Liver (tissue), 9 donors: ENCODE measurements around the gene SPATS2. TPM values are rescaled to one million over a fixed set of nuclear protein-coding genes. Genes with fewer than 3 reads are reported as not detected.

Experiments used
- DNase-seq: peaks from one replicate; pipeline ENCODE4 v3.0.0-alpha.2; 2017; ENCODE audit warnings: low spot score
- H3K27ac ChIP-seq, 2 donors: one replicate each; pipeline ENCODE4 v1.7.0; 2013; ENCODE audit warnings: inconsistent platforms in 2 of 2, low read length in 2 of 2, control low read depth in 1 of 2, low read depth in 1 of 2, mild to moderate bottlenecking in 1 of 2
- H3K27me3 ChIP-seq, 4 donors: one replicate each; pipeline versions ENCODE4 v1.6.1 to v1.7.0; 2013; ENCODE audit warnings: low read length in 3 of 4, inconsistent platforms in 1 of 4, mild to moderate bottlenecking in 1 of 4, moderate library complexity in 1 of 4; ENCODE audit not compliant: control insufficient read depth in 4 of 4, insufficient read depth in 4 of 4
- H3K36me3 ChIP-seq, 4 donors: one replicate each; pipeline versions ENCODE4 v1.6.1 to v1.7.0; 2013; ENCODE audit warnings: low read length in 3 of 4, mild to moderate bottlenecking in 3 of 4, low read depth in 1 of 4, moderate library complexity in 1 of 4; ENCODE audit not compliant: control insufficient read depth in 4 of 4, insufficient read depth in 3 of 4
- H3K4me1 ChIP-seq, 4 donors: one replicate each; pipeline versions ENCODE4 v1.6.1 to v1.7.0; 2013; ENCODE audit warnings: low read length in 3 of 4, mild to moderate bottlenecking in 3 of 4, moderate library complexity in 1 of 4; ENCODE audit not compliant: control insufficient read depth in 4 of 4, insufficient read depth in 4 of 4
- H3K4me3 ChIP-seq, 3 donors: one replicate each; pipeline versions ENCODE4 v1.6.1 to v1.7.0; 2013; ENCODE audit warnings: low read length in 3 of 3, control low read depth in 1 of 3, low read depth in 1 of 3, mild to moderate bottlenecking in 1 of 3
- H3K9ac ChIP-seq, 2 donors: one replicate each; pipeline ENCODE4 v1.7.0; 2013; ENCODE audit warnings: low read length in 2 of 2, mild to moderate bottlenecking in 2 of 2, moderate library complexity in 2 of 2, control low read depth in 1 of 2, low read depth in 1 of 2
- H3K9me3 ChIP-seq, 4 donors: one replicate each; pipeline versions ENCODE4 v1.6.1 to v1.7.0; 2013; ENCODE audit warnings: low read length in 3 of 4; ENCODE audit not compliant: control insufficient read depth in 4 of 4
- ATF3 ChIP-seq: IDR thresholded peaks from 2 replicates; pipeline ENCODE4 v1.6.1; 2016; ENCODE audit warnings: antibody characterized with exemption
- CTCF ChIP-seq: fragments of 150-350 bp; IDR thresholded peaks from 2 replicates; pipeline ENCODE4 v1.5.1; 2017; ENCODE audit warnings: improper control_type of control experiment, low read depth, low read length; ENCODE audit not compliant: missing input control
- EGR1 ChIP-seq, 2 donors: IDR thresholded peaks; 2 replicates each; pipeline ENCODE4 v1.6.1; 2016 to 2018; ENCODE audit warnings: antibody characterized with exemption in 2 of 2, low read depth in 2 of 2
- FOXA1 ChIP-seq: IDR thresholded peaks from 2 replicates; pipeline ENCODE4 v1.6.1; 2016; ENCODE audit warnings: antibody characterized with exemption
- FOXA2 ChIP-seq: IDR thresholded peaks from 2 replicates; pipeline ENCODE4 v1.6.1; 2016; ENCODE audit warnings: antibody characterized with exemption
- GABPA ChIP-seq, 2 donors: IDR thresholded peaks in 1 of 2; conservative IDR thresholded peaks in 1 of 2; 2 replicates each; pipeline ENCODE4 v1.6.1; 2016; ENCODE audit warnings: antibody characterized with exemption in 2 of 2, mild to moderate bottlenecking in 1 of 2, moderate library complexity in 1 of 2
- HNF4A ChIP-seq, 2 donors: conservative IDR thresholded peaks; 2 replicates each; pipeline ENCODE4 v1.6.1; 2016; ENCODE audit warnings: antibody characterized with exemption in 2 of 2, mild to moderate bottlenecking in 2 of 2
- HNF4G ChIP-seq: IDR thresholded peaks from 2 replicates; pipeline ENCODE4 v1.6.1; 2016; ENCODE audit warnings: antibody characterized with exemption
- JUND ChIP-seq, 2 donors: IDR thresholded peaks; 2 replicates each; pipeline ENCODE4 v1.6.1; 2016; ENCODE audit warnings: antibody characterized with exemption in 2 of 2
- MAX ChIP-seq: IDR thresholded peaks from 2 replicates; pipeline ENCODE4 v1.6.1; 2016; ENCODE audit warnings: antibody characterized with exemption
- NR2F2 ChIP-seq: IDR thresholded peaks from 2 replicates; pipeline ENCODE4 v1.6.1; 2016; ENCODE audit warnings: antibody characterized with exemption
- RAD21 ChIP-seq, 2 donors: IDR thresholded peaks; 2 replicates each; pipeline ENCODE4 v1.6.1; 2016; ENCODE audit warnings: antibody characterized with exemption in 2 of 2, mild to moderate bottlenecking in 2 of 2
- REST ChIP-seq: IDR thresholded peaks from 2 replicates; pipeline ENCODE4 v1.6.1; 2016; ENCODE audit warnings: antibody characterized with exemption, mild to moderate bottlenecking
- RXRA ChIP-seq, 2 donors: IDR thresholded peaks; 2 replicates each; pipeline ENCODE4 v1.6.1; 2017 to 2018; ENCODE audit warnings: antibody characterized with exemption in 2 of 2, mild to moderate bottlenecking in 1 of 2
- SP1 ChIP-seq: IDR thresholded peaks from 2 replicates; pipeline ENCODE4 v1.6.1; 2018; ENCODE audit warnings: antibody characterized with exemption, mild to moderate bottlenecking
- TAF1 ChIP-seq: conservative IDR thresholded peaks from 2 replicates; pipeline ENCODE4 v1.6.1; 2016; ENCODE audit warnings: antibody characterized with exemption, mild to moderate bottlenecking
- YY1 ChIP-seq: IDR thresholded peaks from 2 replicates; pipeline ENCODE4 v1.6.1; 2016; ENCODE audit warnings: antibody characterized with exemption, mild to moderate bottlenecking
- ZBTB33 ChIP-seq: IDR thresholded peaks from 2 replicates; pipeline ENCODE4 v1.6.1; 2016; ENCODE audit warnings: antibody characterized with exemption
- WGBS: extraction: QIAGEN DNeasy Blood & Tissue Kit; methylation state at CpG from one replicate; pipeline ENCODE4 v1.1.7; 2013; 5-methylcytosine and 5-hydroxymethylcytosine counted together
- polyA plus RNA-seq, 2 donors: library from polyadenylated mRNA; stranded (reverse) in 1 of 2; unstranded in 1 of 2; fragments of 200-250 nt in 1 of 2; fragments of >200 nt in 1 of 2; fragmentation: Nextera tagmentation in 1 of 2; extraction: Ambion mirVana in 1 of 2; gene quantifications; one replicate each; pipeline versions ENCODE4 v1.2.1 to v1.2.3, GENCODE V29; 2013 to 2015
- total RNA-seq, 2 donors: library from RNA; depleted of rRNA; stranded (reverse); fragments of >200 nt; gene quantifications; one replicate each; pipeline ENCODE4 v1.2.3, GENCODE V29; 2014
- donor health status: healthy.
- donor health status: healthy.
- donor health status: healthy.
- donor health status: healthy.
- donor health status: healthy.

SPATS2 gene
- total and polyA plus RNA-seq, 4 donors = 2.4 to 5.2 (median 4.5) TPM

GRCh38 chr12:49562831-49563230, 195.6 kb downstream of the SPATS2 start:
- 99% methylated on average over 6 of the region's 6 CpGs for WGBS
- H3K4me3 ChIP-seq = no peak overlapping the region
- no peaks in the 10 kb centered on the region for H3K9me3 ChIP-seq
- peaks cover 3 to 15% (median 11%) of the 10 kb centered on the region in 4 donors for H3K4me1 ChIP-seq
- no peak overlapping the region for H3K9ac ChIP-seq
- no peak for DNase-seq
- no peak for TF ChIP-seq MAX
- TF ChIP-seq RXRA (IDR thresholded peaks at IDR 0.05) = no peak
- TF ChIP-seq CTCF = no peak
- no peak for TF ChIP-seq ATF3
- TF ChIP-seq JUND (IDR thresholded peaks at IDR 0.05) = no peak
- TF ChIP-seq HNF4A (conservative IDR thresholded peaks at IDR 0.05) = no peak
- TF ChIP-seq FOXA1 = no peak
- TF ChIP-seq EGR1 (IDR thresholded peaks at IDR 0.05; ENCODE audit: low read depth in 2 of 2) = no peak
- TF ChIP-seq FOXA2 = no peak
- no peak for TF ChIP-seq GABPA (IDR thresholded peaks at IDR 0.05 in 1 of 2, conservative IDR thresholded peaks at IDR 0.05 in 1 of 2)
- H3K27ac ChIP-seq = no peak overlapping the region
- H3K36me3 ChIP-seq = peaks cover 21 to 69% (median 49%) of the 10 kb centered on the region in 4 donors
- no peaks in the 10 kb centered on the region for H3K27me3 ChIP-seq

GRCh38 chr12:49563951-49564685, 196.9 kb downstream of the SPATS2 start:
- Histone ChIP-seq H3K27ac (no peak overlapping the region), H3K4me1 (peaks cover 3 to 21% (median 18%) of the 10 kb centered on the region in 4 donors), H3K9ac (no peak overlapping the region), H3K4me3 (no peak overlapping the region), H3K27me3 (no peaks in the 10 kb centered on the region), H3K36me3 (peaks cover 14 to 57% (median 42%) of the 10 kb centered on the region in 4 donors), H3K9me3 (no peaks in the 10 kb centered on the region)
- no peak for DNase-seq
- no peak for TF ChIP-seq HNF4G
- no peak for TF ChIP-seq JUND (IDR thresholded peaks at IDR 0.05)
- no peak for TF ChIP-seq RXRA (IDR thresholded peaks at IDR 0.05)
- no peak for TF ChIP-seq FOXA1
- no peak for TF ChIP-seq YY1
- no peak for TF ChIP-seq EGR1 (IDR thresholded peaks at IDR 0.05; ENCODE audit: low read depth in 2 of 2)
- no peak for TF ChIP-seq RAD21 (IDR thresholded peaks at IDR 0.05)
- no peak for TF ChIP-seq HNF4A (conservative IDR thresholded peaks at IDR 0.05)
- TF ChIP-seq GABPA (IDR thresholded peaks at IDR 0.05 in 1 of 2, conservative IDR thresholded peaks at IDR 0.05 in 1 of 2) = no peak
- no peak for TF ChIP-seq REST
- TF ChIP-seq CTCF = no peak
- TF ChIP-seq ZBTB33 = no peak
- TF ChIP-seq MAX = no peak
- TF ChIP-seq TAF1 = no peak
- TF ChIP-seq ATF3 = no peak
- TF ChIP-seq FOXA2 = no peak
- TF ChIP-seq NR2F2 = no peak
- no peak for TF ChIP-seq SP1
- WGBS = 93% methylated on average over 14 of the region's 14 CpGs
